Neuron (in vitro differentiated cells): Measurements from ENCODE around the gene THAP7.

Experiments
- H2AFZ ChIP-seq: one replicate; pipeline ENCODE4 v1.6.1; 2013; ENCODE audit warnings: low read depth, mild to moderate bottlenecking, inconsistent platforms, low read length, moderate library complexity
- H3K27me3 ChIP-seq: one replicate; pipeline ENCODE4 v1.6.1; 2013; ENCODE audit warnings: low read length; ENCODE audit not compliant: insufficient read depth
- H3K36me3 ChIP-seq: one replicate; pipeline ENCODE4 v1.6.1; 2013; ENCODE audit warnings: low read length; ENCODE audit not compliant: insufficient read depth
- H3K4me1 ChIP-seq: one replicate; pipeline ENCODE4 v1.6.1; 2013; ENCODE audit warnings: low read length; ENCODE audit not compliant: insufficient read depth
- H3K4me3 ChIP-seq: 2 replicates; pipeline ENCODE4 v1.5.1; 2013; ENCODE audit warnings: mild to moderate bottlenecking, low read length, moderate library complexity
- H3K9me3 ChIP-seq: one replicate; pipeline ENCODE4 v1.6.1; 2013; ENCODE audit warnings: low read length

THAP7 gene

GRCh38 chr22:20949698-20950183, 52.2 kb downstream of the THAP7 start:
- peaks cover 61% of the 10 kb centered on the region for H3K36me3 ChIP-seq
- H3K27me3 ChIP-seq: no peaks in the 10 kb centered on the region
- no peak overlapping the region for H3K4me3 ChIP-seq
- no peaks in the 10 kb centered on the region for H3K4me1 ChIP-seq
- no peak overlapping the region for H2AFZ ChIP-seq
- no peaks in the 10 kb centered on the region for H3K9me3 ChIP-seq
